K562 (cell line): Measurements from ENCODE around the gene DENND1A.

ENCODE experiments used
- CTCF ChIP-seq, 3 experiments: IDR thresholded peaks in 2 of 3; conservative IDR thresholded peaks in 1 of 3; 2 replicates each; pipeline ENCODE4 v1.5.1; 2011 to 2012; ENCODE audit warnings: low read length in 3 of 3, mild to moderate bottlenecking in 3 of 3, control low read depth in 2 of 3, improper control_type of control experiment in 1 of 3, inconsistent platforms in 1 of 3, low read depth in 1 of 3, mixed read lengths in 1 of 3, moderate library complexity in 1 of 3; ENCODE audit not compliant: insufficient read depth in 2 of 3
- ZNF280B ChIP-seq: fragments of 250-450 bp; sonication (Bioruptor Pico); IDR thresholded peaks from 2 replicates; pipeline ENCODE4 v1.5.1; 2021; ENCODE audit warnings: mild to moderate bottlenecking
- TF ChIP-seq, protein P1 (sequence below), 2 experiments: fragments of 450-650 bp; IDR thresholded peaks; 2 replicates each; pipeline ENCODE4 v1.6.1; 2016; ENCODE audit warnings: mild to moderate bottlenecking in 2 of 2, borderline replicate concordance in 1 of 2, low read depth in 1 of 2, moderate library complexity in 1 of 2

- TF ChIP-seq ZNF280B (CRISPR knock-in tag): no peak
- TF ChIP-seq, protein P1, sequence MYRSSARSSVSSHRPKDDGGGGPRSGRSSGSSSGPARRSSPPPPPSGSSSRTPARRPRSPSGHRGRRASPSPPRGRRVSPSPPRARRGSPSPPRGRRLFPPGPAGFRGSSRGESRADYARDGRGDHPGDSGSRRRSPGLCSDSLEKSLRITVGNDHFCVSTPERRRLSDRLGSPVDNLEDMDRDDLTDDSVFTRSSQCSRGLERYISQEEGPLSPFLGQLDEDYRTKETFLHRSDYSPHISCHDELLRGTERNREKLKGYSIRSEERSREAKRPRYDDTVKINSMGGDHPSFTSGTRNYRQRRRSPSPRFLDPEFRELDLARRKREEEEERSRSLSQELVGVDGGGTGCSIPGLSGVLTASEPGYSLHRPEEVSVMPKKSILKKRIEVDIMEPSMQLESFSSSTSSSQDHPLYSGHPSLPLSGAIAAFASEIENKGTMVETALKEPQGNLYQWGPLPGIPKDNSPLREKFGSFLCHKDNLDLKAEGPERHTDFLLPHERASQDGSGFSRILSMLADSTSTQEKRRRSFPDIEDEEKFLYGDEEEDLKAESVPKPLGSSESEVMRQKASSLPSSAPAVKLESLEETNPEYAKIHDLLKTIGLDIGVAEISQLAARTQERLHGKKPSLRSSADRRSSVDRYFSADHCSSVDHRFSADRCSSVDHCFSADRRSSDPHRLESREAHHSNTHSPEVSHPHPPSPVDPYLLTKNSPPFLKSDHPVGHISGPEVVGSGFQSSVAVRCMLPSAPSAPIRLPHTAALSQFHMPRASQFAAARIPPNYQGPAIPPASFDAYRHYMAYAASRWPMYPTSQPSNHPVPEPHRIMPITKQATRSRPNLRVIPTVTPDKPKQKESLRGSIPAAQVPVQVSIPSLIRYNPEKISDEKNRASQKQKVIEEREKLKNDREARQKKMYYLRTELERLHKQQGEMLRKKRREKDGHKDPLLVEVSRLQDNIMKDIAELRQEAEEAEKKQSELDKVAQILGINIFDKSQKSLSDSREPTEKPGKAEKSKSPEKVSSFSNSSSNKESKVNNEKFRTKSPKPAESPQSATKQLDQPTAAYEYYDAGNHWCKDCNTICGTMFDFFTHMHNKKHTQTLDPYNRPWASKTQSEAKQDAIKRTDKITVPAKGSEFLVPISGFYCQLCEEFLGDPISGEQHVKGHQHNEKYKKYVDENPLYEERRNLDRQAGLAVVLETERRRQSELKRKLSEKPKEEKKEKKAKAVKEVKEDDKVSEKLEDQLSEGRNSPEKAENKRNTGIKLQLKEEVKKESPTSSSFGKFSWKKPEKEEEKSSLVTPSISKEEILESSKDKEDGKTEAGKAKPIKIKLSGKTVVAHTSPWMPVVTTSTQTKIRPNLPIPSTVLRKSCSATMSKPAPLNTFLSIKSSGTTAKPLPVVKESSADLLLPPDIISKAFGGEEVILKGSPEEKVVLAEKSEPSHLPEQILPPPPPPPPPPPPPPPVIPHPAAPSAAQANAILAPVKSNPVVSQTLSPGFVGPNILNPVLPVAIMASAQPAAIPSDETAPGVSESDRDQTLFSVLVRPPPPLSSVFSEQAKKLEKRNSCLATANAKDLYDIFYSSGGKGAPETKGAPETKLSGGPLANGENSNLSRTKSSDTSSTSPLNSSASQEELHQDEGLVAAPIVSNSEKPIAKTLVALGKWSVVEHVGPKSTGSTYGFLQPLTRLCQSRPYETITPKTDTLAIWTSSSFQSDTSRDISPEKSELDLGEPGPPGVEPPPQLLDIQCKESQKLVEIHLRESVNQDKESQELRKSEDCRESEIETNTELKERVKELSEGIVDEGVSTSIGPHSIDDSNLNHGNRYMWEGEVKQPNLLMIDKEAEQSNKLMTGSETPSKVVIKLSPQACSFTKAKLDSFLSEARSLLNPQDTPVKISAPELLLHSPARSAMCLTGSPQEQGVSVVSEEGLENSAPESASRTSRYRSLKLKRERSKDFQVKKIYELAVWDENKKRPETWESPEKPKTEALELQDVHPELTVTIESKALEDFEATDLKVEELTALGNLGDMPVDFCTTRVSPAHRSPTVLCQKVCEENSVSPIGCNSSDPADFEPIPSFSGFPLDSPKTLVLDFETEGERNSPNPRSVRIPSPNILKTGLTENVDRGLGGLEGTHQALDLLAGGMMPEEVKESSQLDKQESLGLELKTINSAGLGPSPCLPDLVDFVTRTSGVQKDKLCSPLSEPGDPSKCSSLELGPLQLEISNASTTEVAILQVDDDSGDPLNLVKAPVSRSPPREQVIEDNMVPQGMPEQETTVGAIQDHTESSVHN (IDR thresholded peaks at IDR 0.05; ENCODE audit: borderline replicate concordance in 1 of 2, low read depth in 1 of 2): no peak
- no peak for TF ChIP-seq CTCF (IDR thresholded peaks at IDR 0.05 in 2 of 3, conservative IDR thresholded peaks at IDR 0.05 in 1 of 3; ENCODE audit: insufficient read depth in 2 of 3, low read depth in 1 of 3, low read length in 3 of 3)
These were observed 552.5 kb downstream of the DENND1A start for GRCh38 chr9:123377211-123377971.
